GM20000 (cell line): ENCODE measurements around the gene ALAS1.

ENCODE experiments used
- DNase-seq: peaks from one replicate; pipeline ENCODE4 v3.0.0; 2012; ENCODE audit warnings: low spot score
- TF ChIP-seq, protein P1 (sequence below): IDR thresholded peaks from 2 replicates; pipeline ENCODE4 v1.5.1; 2012; ENCODE audit warnings: mild to moderate bottlenecking, control low read depth; ENCODE audit errors: extremely low read depth, missing control alignments

Gene ALAS1

DNA sequence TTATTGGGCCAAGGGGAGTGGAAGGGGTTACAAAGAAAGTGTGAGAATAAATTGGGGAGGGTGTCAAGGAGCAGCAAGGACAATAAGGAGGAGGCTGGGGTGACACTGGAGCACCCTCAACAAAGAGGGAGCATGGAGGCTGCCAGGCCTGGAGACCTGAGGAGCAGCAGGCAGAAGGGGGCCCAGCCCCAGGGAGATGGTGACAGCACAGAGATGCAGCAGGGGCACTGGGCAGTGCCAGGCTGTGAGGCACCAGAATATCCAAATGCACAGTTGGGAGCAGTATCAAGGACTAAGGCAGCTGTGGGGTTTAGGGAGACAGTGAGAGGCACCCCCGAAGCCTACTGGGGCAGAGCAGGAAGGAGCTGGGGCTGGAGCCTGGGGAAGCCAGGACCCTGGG is 19.4 kb upstream of the ALAS1 start:
- TF ChIP-seq, protein P1, sequence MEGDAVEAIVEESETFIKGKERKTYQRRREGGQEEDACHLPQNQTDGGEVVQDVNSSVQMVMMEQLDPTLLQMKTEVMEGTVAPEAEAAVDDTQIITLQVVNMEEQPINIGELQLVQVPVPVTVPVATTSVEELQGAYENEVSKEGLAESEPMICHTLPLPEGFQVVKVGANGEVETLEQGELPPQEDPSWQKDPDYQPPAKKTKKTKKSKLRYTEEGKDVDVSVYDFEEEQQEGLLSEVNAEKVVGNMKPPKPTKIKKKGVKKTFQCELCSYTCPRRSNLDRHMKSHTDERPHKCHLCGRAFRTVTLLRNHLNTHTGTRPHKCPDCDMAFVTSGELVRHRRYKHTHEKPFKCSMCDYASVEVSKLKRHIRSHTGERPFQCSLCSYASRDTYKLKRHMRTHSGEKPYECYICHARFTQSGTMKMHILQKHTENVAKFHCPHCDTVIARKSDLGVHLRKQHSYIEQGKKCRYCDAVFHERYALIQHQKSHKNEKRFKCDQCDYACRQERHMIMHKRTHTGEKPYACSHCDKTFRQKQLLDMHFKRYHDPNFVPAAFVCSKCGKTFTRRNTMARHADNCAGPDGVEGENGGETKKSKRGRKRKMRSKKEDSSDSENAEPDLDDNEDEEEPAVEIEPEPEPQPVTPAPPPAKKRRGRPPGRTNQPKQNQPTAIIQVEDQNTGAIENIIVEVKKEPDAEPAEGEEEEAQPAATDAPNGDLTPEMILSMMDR, result no peak
- DNase-seq, result no peak

DNA sequence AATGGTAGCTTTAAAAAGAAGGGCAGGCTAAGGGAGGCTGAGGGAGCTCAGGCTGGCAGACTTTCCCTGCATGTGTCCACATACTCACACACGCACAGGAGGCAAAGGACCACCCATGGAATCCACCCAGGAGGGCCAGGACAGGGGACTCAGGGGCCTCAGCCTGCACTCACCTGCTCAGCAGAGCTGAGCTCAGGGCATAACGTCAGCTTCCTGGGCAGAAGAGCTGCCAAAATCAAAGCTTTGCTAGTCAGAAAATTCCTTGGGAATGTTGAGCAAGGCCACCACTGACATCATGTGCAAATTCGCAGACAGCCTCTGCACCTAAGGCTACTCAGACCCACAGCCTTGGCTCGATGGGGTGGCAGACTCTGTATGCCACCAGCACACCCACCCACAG is 16.4 kb upstream of the ALAS1 start:
- no peak for DNase-seq
- TF ChIP-seq, protein P1, result no peak

DNA sequence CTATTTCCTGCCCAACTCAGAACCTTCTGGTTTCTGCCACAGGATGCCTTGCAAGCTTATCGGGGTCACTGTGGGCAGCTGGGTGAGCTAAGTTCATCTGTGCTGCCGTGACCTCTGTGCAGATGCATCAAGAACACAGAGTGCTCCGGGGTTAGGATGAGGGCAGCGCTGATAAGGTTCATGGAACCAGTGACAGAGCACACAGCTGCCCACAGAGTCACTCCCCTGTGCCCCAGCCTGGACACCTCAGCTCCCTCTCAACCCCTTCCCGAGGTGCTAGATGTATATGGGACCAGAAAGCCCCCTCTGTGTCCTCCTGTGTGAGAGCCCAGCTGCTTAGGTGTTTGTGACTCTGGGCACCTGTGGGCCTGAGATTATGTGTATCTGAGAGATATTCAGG is 15.8 kb upstream of the ALAS1 start:
- DNase-seq, result no peak
- TF ChIP-seq, protein P1, result no peak

DNA sequence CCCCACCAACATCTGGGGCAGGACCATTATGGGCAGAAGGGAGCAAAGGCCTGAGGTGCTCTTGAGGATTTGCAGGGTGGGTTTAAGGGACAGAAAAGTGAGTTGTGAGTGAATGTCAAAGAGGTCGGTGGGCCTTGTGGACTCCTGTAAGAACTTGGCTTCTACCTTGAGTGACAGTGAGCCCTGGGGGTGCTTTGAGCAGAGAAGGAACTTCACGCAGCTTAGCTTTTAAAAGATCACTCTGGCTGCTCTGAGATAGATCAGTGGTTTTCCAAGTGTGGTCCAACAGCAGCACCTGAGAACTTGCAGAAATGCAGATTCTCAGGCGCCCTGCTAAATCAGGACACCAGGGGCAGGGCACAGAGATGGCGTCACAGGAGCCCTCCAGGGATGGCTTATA is 15.3 kb upstream of the ALAS1 start:
- TF ChIP-seq, protein P1, result no peak
- DNase-seq, result no peak

DNA sequence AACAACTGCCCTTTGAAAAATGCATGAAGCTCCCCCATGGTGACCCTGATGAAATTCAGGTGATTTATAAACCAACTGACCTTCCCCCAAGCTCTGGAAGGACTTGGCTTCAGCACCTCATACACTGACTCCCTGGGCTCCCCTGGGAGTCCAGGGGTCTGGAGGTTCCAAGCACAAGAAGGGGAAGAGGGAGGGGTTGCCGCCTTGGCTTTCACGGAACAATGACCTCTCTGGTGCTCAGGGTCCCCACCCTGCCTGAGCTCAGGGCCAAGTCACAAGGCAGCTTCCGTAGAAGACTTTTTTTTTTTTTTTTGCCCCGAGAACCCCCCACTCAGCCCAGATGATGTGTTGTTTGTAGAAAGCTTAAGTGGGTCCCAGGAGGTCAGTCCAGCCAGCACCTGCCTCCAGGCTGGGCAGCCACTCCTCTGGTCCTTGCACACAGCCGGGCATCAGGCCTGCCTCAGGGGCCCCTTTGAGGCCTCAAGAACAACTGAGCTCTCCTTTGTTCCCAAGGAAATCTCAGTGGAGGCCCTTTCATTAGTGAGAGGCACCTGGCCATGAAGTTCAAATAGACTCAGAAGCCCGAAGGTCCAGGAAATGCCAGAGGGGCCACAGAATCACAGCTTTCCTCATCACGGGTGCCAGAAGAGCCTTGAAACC is 14.0 kb upstream of the ALAS1 start:
- DNase-seq, result no peak
- TF ChIP-seq, protein P1, result no peak

DNA sequence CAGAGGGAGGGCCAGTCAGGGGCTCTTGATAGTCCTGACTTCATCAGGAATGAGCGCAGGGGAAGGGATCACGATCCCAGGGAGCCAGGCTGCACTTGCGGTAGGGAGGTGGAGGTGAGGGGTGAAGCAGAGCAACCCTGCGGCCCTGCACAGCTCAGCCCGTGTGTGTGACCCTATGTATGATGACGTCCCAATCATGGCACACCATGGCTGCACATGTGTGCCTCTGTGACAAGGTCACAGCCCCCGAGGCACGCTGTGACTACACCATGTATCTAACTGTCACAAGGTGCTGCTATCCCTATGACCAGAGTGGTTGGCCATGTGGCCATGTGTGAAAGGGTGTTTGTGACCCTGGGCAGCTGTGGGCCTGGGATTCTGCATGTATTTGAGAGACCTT is 13.3 kb upstream of the ALAS1 start:
- TF ChIP-seq, protein P1, result no peak
- no peak for DNase-seq

DNA sequence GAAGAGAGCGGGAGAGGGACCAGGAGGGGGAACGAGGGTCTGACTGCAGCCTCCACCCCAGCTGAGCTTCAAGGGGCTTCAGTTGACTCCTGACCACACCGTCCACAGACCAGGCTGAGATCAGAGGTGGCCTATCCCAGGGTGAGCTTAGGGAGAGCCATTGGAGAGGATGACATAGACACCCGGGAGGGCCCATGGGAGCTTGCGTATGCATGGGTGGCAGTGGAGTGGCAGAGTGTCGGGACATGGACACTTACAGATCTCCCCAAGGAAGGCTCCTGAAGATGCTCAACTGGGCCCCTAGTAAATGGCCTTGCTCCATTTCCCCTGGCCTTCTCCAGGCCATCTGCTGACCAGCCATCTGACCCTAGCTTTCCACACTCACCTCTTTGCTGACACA is 12.6 kb upstream of the ALAS1 start:
- TF ChIP-seq, protein P1, result no peak
- no peak for DNase-seq
